ENCODE measurements around the gene TRMT2A. TPM values are rescaled to one million over a fixed set of nuclear protein-coding genes. Genes with fewer than 3 reads are reported as not detected.

The TRMT2A gene
- total RNA-seq, 1 donor from 2014 or later, result 24.3 TPM

GRCh38 chr22:20093418-20094196, 23.4 kb downstream of the TRMT2A start:
- H3K4me1 Mint-ChIP-seq, result no peaks in the 10 kb centered on the region
- no peak overlapping the region for H3K4me3 ChIP-seq
- peaks cover 52% of the 10 kb centered on the region for H4K20me1 ChIP-seq (ENCODE audit: low read depth)
- DNase-seq (ENCODE audit: low spot score), result no peak
- H3K27me3 Mint-ChIP-seq (ENCODE audit: insufficient read depth, low read depth), result peaks cover 5% of the 10 kb centered on the region
- H3K4me3 Mint-ChIP-seq, result no peak overlapping the region
- H3K36me3 ChIP-seq, result peaks cover 35% of the 10 kb centered on the region
- H2AFZ ChIP-seq (replicated peaks), result no peak overlapping the region
- H3K4me1 ChIP-seq, result no peaks in the 10 kb centered on the region
- H3K27me3 ChIP-seq, result no peaks in the 10 kb centered on the region
- H3K4me2 ChIP-seq, result no peak overlapping the region
- no peaks in the 10 kb centered on the region for H3K9me3 Mint-ChIP-seq
- H3K9me3 ChIP-seq (ENCODE audit: low read depth), result no peaks in the 10 kb centered on the region
- H3K9ac ChIP-seq, result no peak overlapping the region
- H3K27ac Mint-ChIP-seq, result no peak overlapping the region
- H3K27ac ChIP-seq, result no peak overlapping the region
- H3K36me3 Mint-ChIP-seq, result peaks cover 80% of the 10 kb centered on the region
- H3F3A ChIP-seq (ENCODE audit: low read depth), result peaks cover 4% of the 10 kb centered on the region
- peaks cover 63% of the 10 kb centered on the region for H3K79me2 ChIP-seq (ENCODE audit: low read depth)
- TF ChIP-seq EZH2phosphoT487 (IDR thresholded peaks at IDR 0.05), result no peak
- TF ChIP-seq CTCF (IDR thresholded peaks at IDR 0.05), result no peak
- no peak for TF ChIP-seq EZH2 (IDR thresholded peaks at IDR 0.05)

GRCh38 chr22:20092477-20092854, 24.6 kb downstream of the TRMT2A start:
- Histone ChIP-seq H3K9ac (no peak overlapping the region), H3F3A (ENCODE audit: low read depth) (peaks cover 4% of the 10 kb centered on the region), H2AFZ (replicated peaks) (no peak overlapping the region), H3K79me2 (ENCODE audit: low read depth) (peaks cover 64% of the 10 kb centered on the region), H4K20me1 (ENCODE audit: low read depth) (peaks cover 50% of the 10 kb centered on the region), H3K4me2 (no peak overlapping the region), H3K27me3 (no peaks in the 10 kb centered on the region), H3K9me3 (ENCODE audit: low read depth) (no peaks in the 10 kb centered on the region), H3K36me3 (peaks cover 28% of the 10 kb centered on the region), H3K27ac (no peak overlapping the region), H3K4me1 (no peaks in the 10 kb centered on the region), H3K4me3 (no peak overlapping the region)
- Mint-ChIP-seq H3K27ac (no peak overlapping the region), H3K4me3 (no peak overlapping the region), H3K9me3 (no peaks in the 10 kb centered on the region), H3K36me3 (peaks cover 79% of the 10 kb centered on the region), H3K27me3 (ENCODE audit: insufficient read depth, low read depth) (peaks cover 5% of the 10 kb centered on the region), H3K4me1 (no peaks in the 10 kb centered on the region)
- TF ChIP-seq EZH2phosphoT487 (IDR thresholded peaks at IDR 0.05) (no peak), CTCF (IDR thresholded peaks at IDR 0.05) (no peak)
- DNase-seq (ENCODE audit: low spot score), result no peak

GRCh38 chr22:20091690-20092476, 25.1 kb downstream of the TRMT2A start:
- Histone ChIP-seq H3K4me3 (no peak overlapping the region), H3K4me2 (no peak overlapping the region), H3F3A (ENCODE audit: low read depth) (peaks cover 4% of the 10 kb centered on the region), H3K4me1 (no peaks in the 10 kb centered on the region), H4K20me1 (ENCODE audit: low read depth) (peaks cover 49% of the 10 kb centered on the region), H3K27me3 (no peaks in the 10 kb centered on the region), H2AFZ (replicated peaks) (no peak overlapping the region), H3K79me2 (ENCODE audit: low read depth) (peaks cover 64% of the 10 kb centered on the region), H3K36me3 (peaks cover 23% of the 10 kb centered on the region), H3K9me3 (ENCODE audit: low read depth) (no peaks in the 10 kb centered on the region), H3K27ac (no peak overlapping the region), H3K9ac (no peak overlapping the region)
- H3K9me3 Mint-ChIP-seq, result no peaks in the 10 kb centered on the region
- no peak for DNase-seq (ENCODE audit: low spot score)
- H3K4me3 Mint-ChIP-seq, result no peak overlapping the region
- TF ChIP-seq EZH2 (IDR thresholded peaks at IDR 0.05), result no peak
- TF ChIP-seq EZH2phosphoT487 (IDR thresholded peaks at IDR 0.05), result no peak
- no peak for TF ChIP-seq CTCF (IDR thresholded peaks at IDR 0.05)
- no peak overlapping the region for H3K27ac Mint-ChIP-seq
- no peaks in the 10 kb centered on the region for H3K4me1 Mint-ChIP-seq
- peaks cover 79% of the 10 kb centered on the region for H3K36me3 Mint-ChIP-seq
- H3K27me3 Mint-ChIP-seq (ENCODE audit: insufficient read depth, low read depth), result peaks cover 5% of the 10 kb centered on the region
